ENCODE data around the gene HIVEP2.

The HIVEP2 gene

GRCh38 chr6:142810952-142811514, 133.9 kb downstream of the HIVEP2 start:
- no peak for DNase-seq

- DNase-seq = no peak
These were observed 135.0 kb downstream of the HIVEP2 start for GRCh38 chr6:142809947-142810346.

- DNase-seq = no peak
These were observed 136.4 kb downstream of the HIVEP2 start for GRCh38 chr6:142808405-142809061.

GRCh38 chr6:142805042-142805441, 139.9 kb downstream of the HIVEP2 start:
- DNase-seq = no peak

GRCh38 chr6:142804490-142804889, 140.5 kb downstream of the HIVEP2 start:
- no peak for DNase-seq

- DNase-seq = no peak
These were observed 141.4 kb downstream of the HIVEP2 start for GRCh38 chr6:142803495-142804058.

- no peak for DNase-seq
These were observed 141.9 kb downstream of the HIVEP2 start for GRCh38 chr6:142803032-142803431.

GRCh38 chr6:142802124-142802523, 142.9 kb downstream of the HIVEP2 start:
- no peak for DNase-seq

GRCh38 chr6:142800240-142800639, 144.7 kb downstream of the HIVEP2 start:
- no peak for DNase-seq

- DNase-seq = no peak
These were observed 145.3 kb downstream of the HIVEP2 start for GRCh38 chr6:142799639-142800038.

GRCh38 chr6:142797159-142797558, 147.8 kb downstream of the HIVEP2 start:
- DNase-seq = no peak

- no peak for DNase-seq
These were observed 148.4 kb downstream of the HIVEP2 start for GRCh38 chr6:142796571-142796970.

- DNase-seq = no peak
These were observed 149.0 kb downstream of the HIVEP2 start for GRCh38 chr6:142796024-142796423.

- no peak for DNase-seq
These were observed 150.6 kb downstream of the HIVEP2 start for GRCh38 chr6:142794424-142794823.

- no peak for DNase-seq
These were observed 154.7 kb downstream of the HIVEP2 start for GRCh38 chr6:142790257-142790656.

GRCh38 chr6:142787422-142787821, 157.6 kb downstream of the HIVEP2 start:
- DNase-seq = no peak

GRCh38 chr6:142786476-142786875, 158.5 kb downstream of the HIVEP2 start:
- no peak for DNase-seq

GRCh38 chr6:142784344-142784743, 160.6 kb downstream of the HIVEP2 start:
- DNase-seq = no peak

- DNase-seq = no peak
These were observed 161.5 kb downstream of the HIVEP2 start for GRCh38 chr6:142783499-142783898.

GRCh38 chr6:142781129-142781528, 163.8 kb downstream of the HIVEP2 start:
- no peak for DNase-seq

GRCh38 chr6:142773859-142774648, 170.9 kb downstream of the HIVEP2 start:
- DNase-seq = no peak

- no peak for DNase-seq
These were observed 171.7 kb downstream of the HIVEP2 start for GRCh38 chr6:142773324-142773723.

GRCh38 chr6:142771162-142771561, 173.8 kb downstream of the HIVEP2 start:
- no peak for DNase-seq

GRCh38 chr6:142765306-142765705, 179.7 kb downstream of the HIVEP2 start:
- no peak for DNase-seq

Data from DMS153 (cell line).